ENCODE results near the gene SLC27A5. TPM values are rescaled to one million over a fixed set of nuclear protein-coding genes. Genes with fewer than 3 reads are reported as not detected.

The SLC27A5 gene
- total RNA-seq, 1 donor from 2014 or later = 9.3 TPM

GRCh38 chr19:58547323-58548312 is 35.8 kb upstream of the SLC27A5 start:
- Mint-ChIP-seq H3K4me3 (peak overlapping the region; percentile 93), H3K9me3 (no peaks in the 10 kb centered on the region), H3K36me3 (peaks cover 28% of the 10 kb centered on the region), H3K27ac (no peak overlapping the region), H3K27me3 (peaks cover 11% of the 10 kb centered on the region), H3K4me1 (ENCODE audit: unreplicated experiment) (peaks cover 23% of the 10 kb centered on the region)
- no peak for TF ChIP-seq CTCF (conservative IDR thresholded peaks at IDR 0.05)
- DNase-seq (ENCODE audit: extremely low spot score, unreplicated experiment) = no peak

- no peak for DNase-seq (ENCODE audit: extremely low spot score, unreplicated experiment)
- peaks cover 14% of the 10 kb centered on the region for H3K27me3 Mint-ChIP-seq
- H3K4me1 Mint-ChIP-seq (ENCODE audit: unreplicated experiment) = peaks cover 21% of the 10 kb centered on the region
- no peaks in the 10 kb centered on the region for H3K9me3 Mint-ChIP-seq
- peak overlapping the region; percentile 83 for H3K27ac Mint-ChIP-seq
- H3K36me3 Mint-ChIP-seq = peaks cover 22% of the 10 kb centered on the region
- TF ChIP-seq CTCF (conservative IDR thresholded peaks at IDR 0.05) = no peak
- H3K4me3 Mint-ChIP-seq = peak overlapping the region; percentile 93
Observed at GRCh38 chr19:58546019-58546530, 34.3 kb upstream of the SLC27A5 start.

- Mint-ChIP-seq H3K9me3 (no peaks in the 10 kb centered on the region), H3K27ac (peak overlapping the region; percentile 83), H3K4me3 (peak overlapping the region; percentile 93), H3K4me1 (ENCODE audit: unreplicated experiment) (peaks cover 21% of the 10 kb centered on the region), H3K27me3 (peaks cover 14% of the 10 kb centered on the region), H3K36me3 (peaks cover 22% of the 10 kb centered on the region)
- no peak for TF ChIP-seq CTCF (conservative IDR thresholded peaks at IDR 0.05)
- DNase-seq (ENCODE audit: extremely low spot score, unreplicated experiment) = no peak
Observed at GRCh38 chr19:58545286-58546018, 33.7 kb upstream of the SLC27A5 start.

- peaks cover 14% of the 10 kb centered on the region for H3K27me3 Mint-ChIP-seq
- peaks cover 19% of the 10 kb centered on the region for H3K36me3 Mint-ChIP-seq
- no peaks in the 10 kb centered on the region for H3K9me3 Mint-ChIP-seq
- H3K4me1 Mint-ChIP-seq (ENCODE audit: unreplicated experiment) = peaks cover 21% of the 10 kb centered on the region
- H3K4me3 Mint-ChIP-seq = peak overlapping the region; percentile 93
- peak overlapping the region; percentile 99 for H3K27ac Mint-ChIP-seq
- no peak for TF ChIP-seq CTCF (conservative IDR thresholded peaks at IDR 0.05)
- no peak for DNase-seq (ENCODE audit: extremely low spot score, unreplicated experiment)
Observed at GRCh38 chr19:58544591-58545285, 32.9 kb upstream of the SLC27A5 start.
